Measurements from ENCODE around the gene TWIST2.

Gene TWIST2

DNA sequence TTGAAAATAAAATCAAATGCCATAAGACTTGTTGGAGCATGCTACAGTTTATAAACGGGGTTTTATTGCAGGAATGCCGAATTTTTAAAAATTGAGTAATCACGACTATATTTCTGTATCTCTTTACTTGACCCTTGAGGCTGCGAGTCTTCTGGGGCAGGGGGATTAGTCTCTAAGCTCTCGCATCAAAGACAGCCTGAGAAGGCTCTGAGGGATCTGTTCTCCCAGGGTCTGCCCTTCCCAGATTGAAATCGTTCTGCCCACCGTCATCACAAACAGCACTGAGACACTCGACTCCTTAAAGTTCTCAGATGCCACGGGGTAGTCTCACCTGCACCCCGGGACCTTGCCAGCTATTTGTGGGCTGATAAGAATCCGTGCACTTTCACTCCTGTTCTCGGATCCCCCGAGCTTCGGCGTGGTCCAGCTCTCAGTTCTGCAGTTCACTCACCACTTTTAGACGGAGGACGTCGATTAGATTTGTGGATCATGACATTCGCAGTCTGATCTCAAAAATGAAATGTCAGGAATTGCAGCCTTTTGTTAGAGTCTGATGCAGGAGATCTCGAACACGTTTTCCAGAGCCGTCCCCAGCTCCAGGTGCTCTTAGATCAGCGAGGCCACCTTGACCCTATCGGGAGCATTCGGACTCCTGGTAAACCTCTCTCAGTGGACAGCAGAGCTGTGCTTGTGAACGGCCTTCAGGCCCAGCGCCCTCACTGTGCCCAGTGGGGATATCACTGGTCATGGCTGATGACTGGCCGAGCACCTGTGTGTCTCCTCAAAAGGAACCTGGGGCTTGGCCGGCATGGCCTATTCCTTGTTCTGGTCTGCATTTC, 43.0 kb downstream of the TWIST2 start:
- DNase-seq (ENCODE audit: low spot score): no peak

DNA sequence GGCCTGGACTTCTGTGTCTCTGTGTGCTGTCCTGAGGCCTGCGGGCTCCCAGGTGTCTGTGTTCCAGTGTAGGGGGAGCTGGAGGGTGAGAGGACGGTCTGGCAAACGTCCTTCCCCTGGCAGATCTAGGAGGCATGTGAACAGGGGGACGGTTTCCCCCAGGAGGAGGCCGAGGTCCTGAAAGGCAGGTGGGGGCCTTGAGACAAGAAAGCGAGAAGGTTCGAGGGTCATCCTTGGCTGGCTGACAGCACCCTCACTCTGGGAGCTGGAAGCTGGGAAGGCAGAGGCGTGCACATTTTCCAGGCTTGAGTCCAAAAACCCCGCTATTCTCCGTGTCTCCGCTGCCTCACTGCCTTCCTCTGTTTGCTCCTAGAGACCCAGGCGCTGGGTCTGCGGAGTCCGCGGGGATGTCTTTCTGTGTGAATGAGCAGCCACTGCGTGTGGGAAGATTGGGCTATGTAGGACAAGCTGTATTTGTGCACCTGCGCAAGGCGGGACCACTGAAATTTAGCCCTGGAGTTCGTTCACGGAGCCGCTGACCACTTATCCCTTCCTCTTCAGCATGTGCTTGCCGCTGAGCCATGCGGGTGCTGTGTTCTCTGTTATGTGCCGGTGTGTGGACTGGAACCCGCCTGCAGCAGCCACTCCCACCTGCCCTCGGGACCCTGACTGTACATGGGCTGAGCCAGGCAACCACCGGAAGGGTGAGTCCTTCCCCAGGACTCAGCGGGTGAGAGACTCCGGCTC, 43.7 kb downstream of the TWIST2 start:
- DNase-seq (ENCODE audit: low spot score): no peak

DNA sequence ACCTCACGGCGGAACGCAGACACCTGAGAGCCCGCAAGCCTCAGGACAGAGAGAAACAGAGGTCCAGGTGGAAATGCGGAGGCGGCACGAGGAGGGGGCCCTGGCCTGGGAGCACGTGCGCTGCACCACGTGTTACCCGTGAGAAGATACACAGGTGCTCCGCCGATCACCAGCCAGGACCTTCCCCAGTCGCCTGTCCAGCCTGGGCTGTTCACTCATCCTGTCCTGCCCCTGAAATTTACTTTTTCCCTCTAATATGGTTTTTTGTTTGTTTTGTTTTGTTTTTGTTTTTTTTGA, 44.3 kb downstream of the TWIST2 start:
- no peak for DNase-seq (ENCODE audit: low spot score)

DNA sequence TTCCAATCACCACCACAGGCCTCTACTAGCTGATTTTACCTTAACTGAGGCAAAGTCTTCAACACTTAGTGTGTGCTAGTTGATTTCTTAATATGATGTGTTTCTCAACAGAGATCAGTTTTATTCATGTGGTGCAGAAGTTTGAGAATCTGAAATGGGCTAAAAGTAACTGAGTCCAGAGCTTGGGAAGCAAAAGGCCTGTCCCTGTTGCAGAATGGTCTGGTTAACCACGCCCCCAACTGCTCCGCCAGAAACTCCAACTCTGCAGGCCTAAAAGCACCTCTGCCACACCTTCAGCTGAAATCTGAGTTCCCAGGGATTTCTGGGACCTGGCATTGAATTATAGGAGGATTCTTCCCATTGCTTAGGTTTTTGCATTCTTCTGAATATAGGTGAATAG, 44.9 kb downstream of the TWIST2 start:
- DNase-seq (ENCODE audit: low spot score): no peak

DNA sequence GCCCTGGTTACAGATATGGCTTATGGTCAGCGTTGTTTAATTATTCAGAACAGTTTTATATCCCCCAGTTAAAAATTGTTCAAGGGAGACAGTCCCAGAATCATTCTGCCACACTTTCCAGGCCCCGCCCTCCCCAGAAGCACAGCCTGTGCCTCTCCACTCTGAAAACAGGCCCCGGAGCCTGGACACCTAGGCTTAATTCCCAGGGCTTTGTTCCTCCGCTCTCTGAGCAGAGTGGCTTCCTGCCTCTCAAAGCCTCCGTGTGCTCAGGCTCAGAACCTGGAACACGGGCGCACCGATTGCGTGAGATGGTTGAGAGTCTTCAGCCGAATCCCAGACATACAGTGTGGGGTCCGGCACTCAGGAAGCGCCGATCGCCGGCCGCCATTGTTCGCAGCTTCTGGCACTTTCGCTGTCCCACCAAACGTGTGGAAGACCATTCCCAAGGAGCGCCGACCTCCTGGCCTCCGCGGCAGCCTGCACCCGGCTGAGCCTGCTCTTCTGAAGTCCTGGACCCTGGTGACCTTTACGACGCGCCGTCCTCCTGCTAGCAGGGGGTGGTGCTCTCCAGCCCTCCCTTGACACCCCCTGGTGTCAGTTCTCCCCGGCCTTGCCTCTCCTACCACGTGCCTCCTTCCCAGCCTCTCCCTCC, 45.6 kb downstream of the TWIST2 start:
- DNase-seq (ENCODE audit: low spot score): no peak

DNA sequence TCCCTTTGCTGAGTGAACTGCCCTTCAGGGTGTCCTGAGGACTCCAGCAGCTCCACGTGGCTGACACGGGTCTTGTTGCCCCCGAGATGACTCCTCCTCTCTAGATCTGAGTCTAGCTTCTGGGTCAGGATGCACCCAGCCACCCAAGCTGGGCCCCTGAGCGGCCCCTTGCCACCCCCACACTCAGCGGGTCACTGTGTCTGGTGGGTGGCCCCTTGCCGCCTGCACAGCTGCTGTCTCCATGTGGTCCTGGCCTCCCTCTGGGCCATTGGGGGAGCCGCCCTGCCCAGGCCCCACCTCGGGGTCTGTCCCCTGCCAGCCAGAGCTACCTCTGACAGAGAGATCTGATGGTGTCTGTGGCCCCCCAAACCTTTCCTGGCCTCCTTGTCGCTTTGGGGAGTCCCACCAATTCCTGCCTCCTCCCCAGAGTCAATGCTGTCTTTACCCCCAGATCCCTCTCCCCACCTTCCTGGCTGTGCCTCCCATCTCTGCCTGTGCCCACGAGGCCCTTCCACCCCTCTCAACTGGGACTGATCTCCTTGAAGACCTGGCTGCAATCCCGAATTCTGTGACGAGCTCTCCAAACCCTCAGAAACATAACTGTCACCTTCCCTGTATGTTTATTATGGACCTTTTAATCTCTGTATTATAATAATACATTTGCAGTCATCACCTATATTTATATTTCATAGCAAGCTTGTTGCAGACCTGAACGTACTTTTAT, 46.5 kb downstream of the TWIST2 start:
- no peak for DNase-seq (ENCODE audit: low spot score)

DNA sequence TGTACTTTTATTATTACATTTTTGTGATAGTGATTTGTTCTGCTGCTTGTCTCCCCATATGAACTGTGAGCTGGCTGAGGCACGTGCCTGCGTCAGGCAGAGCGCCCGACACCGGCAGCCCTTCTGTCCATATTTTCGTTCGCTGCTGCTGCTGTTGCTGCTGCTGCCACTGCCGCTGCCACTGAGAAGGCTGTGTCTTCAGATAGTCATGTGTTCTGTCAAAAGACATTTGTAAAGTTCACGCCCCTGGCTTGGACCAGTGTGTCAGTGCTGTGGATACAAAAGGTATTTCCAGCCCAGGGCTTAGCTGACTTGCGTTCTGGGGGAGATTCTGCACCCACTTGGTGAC, 47.0 kb downstream of the TWIST2 start:
- no peak for DNase-seq (ENCODE audit: low spot score)

DNA sequence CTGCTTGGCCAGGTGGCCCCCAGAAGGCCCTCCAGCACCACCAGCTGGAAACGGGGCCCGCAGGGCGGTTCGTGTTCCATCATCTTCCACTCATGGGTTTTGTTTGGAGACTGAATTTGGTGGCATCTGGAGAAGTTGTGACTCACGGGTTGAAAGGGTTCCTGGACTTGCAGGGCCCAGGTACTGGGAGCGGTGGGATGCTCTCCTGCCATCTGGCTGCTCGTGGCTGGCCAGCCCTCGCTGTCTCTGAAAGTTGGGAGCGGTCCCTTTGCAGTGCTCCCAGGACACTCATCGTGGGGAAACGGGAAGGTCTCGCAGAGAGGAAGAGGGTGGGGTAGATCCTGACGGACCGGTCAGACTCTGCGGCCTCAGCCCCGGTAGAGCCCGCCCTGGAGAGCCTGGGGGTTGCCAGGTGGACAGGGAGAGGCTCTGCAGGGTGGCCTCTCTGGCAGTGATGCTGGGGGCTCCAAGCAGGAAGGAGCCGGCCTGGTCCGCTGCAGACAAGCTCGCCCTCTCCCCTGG, 47.5 kb downstream of the TWIST2 start:
- DNase-seq (ENCODE audit: low spot score): no peak

DNA sequence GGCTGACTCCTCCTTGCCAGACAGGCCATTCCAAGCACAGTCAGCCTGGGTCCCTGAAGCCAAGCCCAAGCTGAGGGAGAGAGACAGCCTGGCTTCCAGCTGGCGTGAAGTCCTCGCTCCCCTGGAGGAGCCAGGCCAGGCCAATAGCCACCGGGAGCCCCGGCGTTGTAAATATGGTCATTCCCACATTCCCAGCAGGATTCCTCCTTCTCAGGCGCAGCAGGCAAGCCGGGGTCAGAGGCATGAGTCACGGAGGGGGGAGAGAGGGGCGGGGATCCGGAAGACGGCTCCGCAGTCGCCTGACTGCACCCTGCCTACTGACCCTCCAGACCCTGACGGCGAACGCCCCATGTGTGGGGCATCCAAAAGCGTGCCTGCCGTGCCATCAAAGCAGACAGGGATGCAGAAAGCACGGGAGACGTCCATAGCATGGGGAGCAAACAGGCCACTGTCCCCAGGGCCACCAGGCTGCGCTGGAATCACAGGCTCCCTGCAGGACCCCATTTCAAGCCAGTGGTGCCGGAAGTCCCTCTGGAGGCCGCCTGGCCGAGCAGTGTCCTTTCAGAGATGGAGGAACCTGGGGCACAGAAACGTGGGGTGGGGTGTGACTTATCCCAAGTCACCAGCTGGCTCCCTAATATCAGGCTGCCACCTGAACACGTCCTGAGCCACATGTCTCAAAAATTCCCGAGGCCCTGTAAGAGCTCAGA, 48.2 kb downstream of the TWIST2 start:
- DNase-seq (ENCODE audit: low spot score): no peak

DNA sequence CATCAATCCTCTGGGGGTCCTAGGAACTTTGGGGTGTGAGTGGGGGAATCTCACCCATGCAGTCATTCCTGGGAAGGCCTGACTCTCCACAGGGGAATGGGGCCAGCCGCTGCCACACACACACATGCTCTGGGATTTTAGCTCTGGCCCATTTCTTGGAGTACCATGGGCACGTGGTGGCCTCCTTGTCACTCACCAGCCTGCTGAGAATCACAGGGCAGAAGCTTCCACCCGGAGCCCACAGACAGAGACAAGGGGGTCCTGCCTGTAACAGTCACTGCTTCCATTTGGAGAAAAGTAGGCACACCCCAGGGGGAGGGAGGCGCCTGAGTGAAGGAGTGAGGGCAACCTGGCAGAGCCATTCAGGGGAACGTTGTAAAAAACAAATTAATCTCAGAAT, 48.8 kb downstream of the TWIST2 start:
- no peak for DNase-seq (ENCODE audit: low spot score)

DNA sequence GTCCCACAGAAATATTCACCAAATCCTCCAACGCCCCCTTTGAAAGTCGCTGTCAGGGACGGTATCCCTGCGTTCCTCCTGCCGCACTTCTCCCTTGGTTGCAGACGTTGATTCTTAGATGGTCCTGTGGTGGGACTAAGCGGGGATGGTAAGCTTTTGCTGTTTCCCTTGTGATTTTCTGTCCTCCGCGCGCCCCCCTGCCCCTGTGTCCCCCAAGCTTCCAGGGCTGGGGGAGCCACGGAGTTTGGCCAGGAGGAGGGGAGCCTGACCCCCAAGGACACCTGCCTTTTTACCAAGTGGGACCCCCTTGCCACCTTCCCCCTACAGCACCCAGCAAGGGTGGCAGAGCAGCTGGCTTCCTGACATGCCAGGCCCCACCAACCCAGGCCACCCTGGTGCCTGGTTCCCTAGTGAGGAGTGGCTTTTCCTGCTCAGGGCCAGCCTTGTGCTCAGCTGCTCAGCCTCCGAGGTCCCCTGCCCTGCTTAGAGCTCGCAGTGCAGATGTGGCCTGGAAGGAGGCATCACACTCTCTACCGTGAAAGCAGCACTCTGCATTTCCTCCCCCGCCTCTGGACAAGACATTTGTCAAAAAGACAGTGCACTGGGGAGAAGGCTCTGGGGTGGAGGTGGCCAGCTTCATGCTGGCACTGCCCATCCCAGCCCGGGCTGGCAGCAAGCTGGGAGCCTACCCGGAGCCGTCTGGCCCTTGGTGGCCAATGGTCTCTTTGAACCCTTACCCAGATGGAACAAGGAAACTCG, 49.4 kb downstream of the TWIST2 start:
- DNase-seq (ENCODE audit: low spot score): no peak

DNA sequence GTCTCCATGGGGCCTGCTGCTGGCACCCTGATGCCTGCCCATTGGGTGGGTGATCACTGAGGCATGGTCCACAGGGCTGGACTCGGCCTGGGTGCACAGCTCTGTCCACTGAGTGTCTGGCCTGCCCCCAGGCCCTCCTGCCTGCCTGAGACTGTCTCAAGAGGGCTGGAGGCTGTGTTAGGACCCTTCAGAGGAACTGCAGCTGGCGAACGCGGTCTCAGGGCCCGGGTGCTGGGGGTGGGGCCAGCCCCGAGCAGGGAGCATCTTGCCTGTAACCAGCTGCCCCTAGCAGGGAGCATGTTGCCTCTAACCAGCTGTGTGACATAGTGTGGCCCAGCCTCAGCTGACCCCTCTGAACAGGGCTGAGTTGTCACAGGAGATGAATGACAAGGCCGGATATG, 50.0 kb downstream of the TWIST2 start:
- no peak for DNase-seq (ENCODE audit: low spot score)

DNA sequence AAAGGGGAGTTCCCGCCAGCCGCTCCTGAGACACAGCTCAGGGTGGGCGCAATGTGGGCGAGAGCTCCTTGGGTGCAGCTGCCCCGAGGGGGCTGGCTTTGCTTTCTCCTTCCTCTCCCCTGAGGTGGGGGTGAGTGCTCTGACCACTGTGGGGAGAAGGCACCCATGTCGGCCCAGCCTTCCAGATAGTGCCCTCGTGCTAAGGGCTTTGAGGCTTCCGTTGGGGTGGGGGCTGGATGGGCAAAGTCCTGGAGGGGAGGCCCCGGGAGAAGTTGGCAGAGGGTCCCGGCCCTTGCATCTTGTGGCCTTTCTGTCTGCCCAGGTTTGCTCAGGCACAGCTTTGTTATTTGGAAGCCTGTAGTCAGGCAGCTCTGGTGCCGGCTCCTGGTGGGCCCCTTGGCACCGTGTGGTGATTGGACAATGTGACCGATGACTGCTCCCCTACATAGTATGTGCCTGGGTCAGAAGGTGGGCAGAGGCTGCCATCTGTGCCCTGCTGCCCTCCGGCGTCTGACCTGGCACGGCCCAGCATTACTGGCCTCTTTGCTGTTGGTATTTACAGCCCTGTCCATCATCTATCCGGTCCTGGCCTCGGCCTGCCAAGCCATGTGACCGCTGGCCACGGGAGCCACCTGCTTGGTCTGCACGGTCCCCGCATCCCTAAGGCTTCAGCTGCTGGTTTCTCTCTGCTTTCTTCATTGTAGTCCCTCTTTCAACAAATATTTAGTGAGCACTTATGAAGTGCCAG, 50.8 kb downstream of the TWIST2 start:
- DNase-seq (ENCODE audit: low spot score): no peak

DNA sequence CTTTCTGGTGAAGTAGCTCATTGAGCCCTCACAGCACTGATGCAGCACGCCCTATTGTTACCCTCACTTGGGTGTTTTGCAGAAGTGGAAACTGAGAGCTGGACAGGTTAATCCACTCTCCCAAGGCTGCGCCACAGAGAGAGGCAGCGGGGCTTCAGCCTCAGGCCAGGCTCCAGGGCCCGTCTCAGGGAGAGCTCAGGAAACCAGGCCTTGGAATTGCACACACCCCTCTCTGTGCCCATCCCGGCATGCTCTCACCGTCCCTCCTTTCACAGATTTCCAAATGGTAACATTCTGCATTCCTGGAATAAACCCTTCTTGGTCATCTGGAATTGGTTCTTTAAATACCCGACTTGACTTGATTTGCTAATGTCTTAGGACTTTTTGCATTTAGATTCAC, 51.5 kb downstream of the TWIST2 start:
- no peak for DNase-seq (ENCODE audit: low spot score)

DNA sequence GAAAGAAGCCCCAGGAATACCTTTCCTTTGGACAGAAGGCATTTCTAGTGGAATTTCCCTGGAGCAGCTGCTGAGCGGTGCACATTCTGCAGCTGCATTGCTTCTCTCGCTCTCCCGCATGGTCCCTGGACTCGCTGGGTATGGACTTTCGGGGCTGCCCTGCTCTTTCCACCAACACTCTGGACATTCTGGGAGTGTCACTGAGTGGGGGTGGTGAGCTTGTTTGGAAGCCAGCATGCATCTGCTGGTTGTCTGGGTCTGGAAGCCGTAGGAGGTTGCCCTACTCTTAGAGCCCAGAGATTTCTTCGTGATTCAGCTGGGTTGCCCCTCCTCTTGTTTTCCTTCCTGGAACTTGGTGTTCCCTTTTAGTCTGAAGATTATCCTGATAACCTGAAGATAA, 52.6 kb downstream of the TWIST2 start:
- no peak for DNase-seq (ENCODE audit: low spot score)

DNA sequence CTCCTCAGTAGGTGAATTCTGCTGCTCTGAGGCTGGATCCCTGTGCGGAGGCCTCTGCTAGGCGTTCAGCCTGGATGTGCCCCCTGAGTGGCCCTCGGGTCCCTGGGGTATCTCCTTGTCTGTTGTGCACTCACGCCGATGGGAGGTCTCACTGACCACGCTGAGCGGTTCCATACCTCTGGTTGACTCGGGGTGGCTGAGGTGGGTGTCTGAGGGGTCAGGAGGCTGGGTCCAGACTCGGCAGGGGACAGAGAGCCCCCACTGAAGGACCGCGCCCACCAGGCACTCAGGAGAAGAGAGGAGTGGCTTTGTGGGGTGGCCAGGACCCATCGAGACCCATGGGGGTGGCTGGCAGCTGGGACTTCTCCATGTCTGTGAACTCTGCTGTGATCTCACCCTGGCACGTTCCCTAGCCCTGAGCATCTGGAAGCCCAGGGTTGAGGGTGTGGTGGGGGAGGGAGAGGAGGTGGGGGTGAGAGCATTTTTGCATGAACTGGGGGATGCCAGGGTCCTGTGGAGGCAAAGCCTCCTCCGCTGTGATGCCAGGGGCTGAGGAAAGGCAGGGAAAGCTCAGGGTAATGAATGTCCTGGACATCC, 53.7 kb downstream of the TWIST2 start:
- DNase-seq (ENCODE audit: low spot score): no peak

DNA sequence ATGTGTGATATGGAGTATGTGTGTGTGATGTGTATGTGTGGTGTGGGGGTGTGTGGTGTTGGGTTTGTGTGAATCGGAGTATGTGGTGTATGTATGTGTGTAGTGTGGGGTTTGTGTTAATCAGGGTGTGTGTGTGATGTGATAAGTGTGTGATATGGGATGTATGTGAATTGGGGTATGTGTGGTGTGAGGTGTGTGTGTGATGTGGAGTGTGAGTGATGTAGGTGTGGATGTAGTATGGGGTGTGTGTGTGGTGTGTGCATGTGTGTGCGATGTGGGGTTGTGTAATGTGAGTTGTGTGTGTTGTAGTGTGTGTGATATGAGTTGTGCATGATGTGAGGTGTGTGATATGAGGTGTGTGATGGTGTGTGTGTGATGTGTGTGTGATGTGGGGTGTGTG, 54.4 kb downstream of the TWIST2 start:
- DNase-seq (ENCODE audit: low spot score): no peak

DNA sequence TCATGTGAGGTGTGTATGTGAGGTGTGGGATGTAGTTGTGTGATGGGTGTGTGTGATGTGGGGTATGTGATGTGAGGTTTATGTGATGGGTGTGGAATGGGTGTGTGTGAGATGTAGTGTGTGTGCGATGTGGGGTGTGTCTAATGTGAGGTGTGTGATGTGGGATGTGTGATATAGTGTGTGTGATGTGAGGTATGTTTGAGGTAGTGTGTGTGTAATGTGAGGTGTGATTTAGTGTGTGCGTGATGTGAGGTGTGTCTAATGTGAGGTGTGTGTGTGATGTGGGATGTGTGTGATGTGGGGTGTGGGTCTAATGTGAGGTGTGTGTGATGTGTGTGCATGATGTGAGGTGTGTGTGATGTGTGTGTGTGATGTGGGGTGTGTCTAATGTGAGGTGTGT, 55.3 kb downstream of the TWIST2 start:
- DNase-seq (ENCODE audit: low spot score): no peak

DNA sequence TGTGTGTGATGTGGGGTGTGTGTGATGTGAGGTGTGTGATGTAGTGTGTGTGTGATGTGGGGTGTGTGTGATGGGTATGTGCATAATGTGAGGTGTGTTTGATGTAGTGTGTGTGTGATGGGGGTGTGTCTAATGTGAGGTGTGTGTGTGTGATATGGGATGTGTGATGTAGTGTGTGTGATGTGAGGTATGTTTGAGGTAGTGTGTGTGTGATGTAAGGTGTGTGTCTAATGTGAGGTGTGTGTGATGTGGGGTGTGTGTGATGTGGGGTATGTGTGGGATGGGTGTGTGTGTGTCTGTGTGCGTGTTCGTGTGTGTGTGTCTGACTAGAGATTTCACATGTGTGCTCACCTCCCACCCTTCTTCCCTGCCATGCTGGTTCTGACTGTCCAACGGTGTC, 56.3 kb downstream of the TWIST2 start:
- DNase-seq (ENCODE audit: low spot score): no peak

DNA sequence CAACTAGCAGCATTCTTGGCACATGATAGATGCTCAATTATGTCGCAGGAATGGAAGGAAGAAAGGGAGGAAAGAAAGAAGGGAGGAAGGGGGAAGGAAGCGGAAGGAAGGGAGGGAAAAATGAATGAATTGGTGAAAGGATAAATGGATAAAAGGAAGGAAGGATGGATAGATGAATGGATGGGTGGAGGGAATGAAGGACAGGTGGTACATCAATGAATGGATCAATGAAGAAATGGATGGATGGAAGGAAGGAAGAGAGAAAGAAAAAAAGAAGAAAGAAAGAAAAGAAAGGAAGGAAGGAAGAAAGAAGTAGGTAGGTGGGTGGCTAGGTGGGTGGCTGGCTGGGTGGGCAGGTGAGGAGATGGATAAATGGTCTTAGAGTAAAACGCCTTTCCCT, 56.8 kb downstream of the TWIST2 start:
- no peak for DNase-seq (ENCODE audit: low spot score)
